HG02759 (cell line): ENCODE data around the gene LRGUK.
"Not testable (repeated sequence)": the region's sequence is repeated elsewhere in the genome, so short reads cannot be mapped to it uniquely, and the experiment has no call there.

Experiments
- ATAC-seq: cut with Tn5 transposase; IDR thresholded peaks from one replicate; pipeline ENCODE4 v1.9.1; 2021; ENCODE audit warnings: mild to moderate bottlenecking, moderate library complexity; ENCODE audit not compliant: unreplicated experiment

LRGUK gene

DNA sequence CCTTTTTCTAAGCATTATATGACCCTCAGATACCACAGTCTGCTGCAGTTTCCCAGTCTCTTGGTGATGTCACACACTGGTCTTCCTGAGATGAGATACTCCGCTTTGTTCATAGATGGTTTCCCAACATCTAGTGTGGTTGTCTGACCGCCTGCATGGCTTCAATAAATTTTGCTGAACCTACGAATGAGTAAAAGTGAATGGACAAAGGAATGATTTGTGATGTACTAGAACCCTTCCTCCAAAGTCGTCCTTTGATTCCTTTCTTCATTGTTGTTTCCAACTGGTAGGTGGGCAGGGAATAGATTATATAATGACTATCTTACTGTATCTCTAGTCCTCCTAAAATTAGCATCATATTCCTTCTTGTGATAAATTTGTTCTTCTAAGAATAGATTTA is 107.1 kb downstream of the LRGUK start:
- ATAC-seq: no peak

DNA sequence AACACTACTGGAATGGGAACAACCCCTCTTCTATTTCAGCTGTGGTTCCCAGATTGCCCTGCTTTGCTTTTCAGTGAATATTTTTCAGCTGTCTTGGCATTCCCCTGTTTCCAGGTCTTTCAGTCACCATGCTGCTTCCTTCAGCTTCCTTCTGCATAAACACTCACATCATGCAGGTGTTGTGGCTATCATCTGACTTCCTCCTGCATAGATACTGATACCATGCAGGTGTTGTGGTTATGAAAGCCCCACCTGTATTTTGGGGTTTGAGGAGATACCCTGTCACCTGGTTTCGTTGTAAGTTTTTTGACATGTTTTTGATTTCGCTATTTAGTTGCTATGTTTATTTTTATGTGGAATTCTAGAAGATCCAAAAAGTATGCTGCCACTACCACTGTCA is 118.1 kb downstream of the LRGUK start:
- no peak for ATAC-seq

DNA sequence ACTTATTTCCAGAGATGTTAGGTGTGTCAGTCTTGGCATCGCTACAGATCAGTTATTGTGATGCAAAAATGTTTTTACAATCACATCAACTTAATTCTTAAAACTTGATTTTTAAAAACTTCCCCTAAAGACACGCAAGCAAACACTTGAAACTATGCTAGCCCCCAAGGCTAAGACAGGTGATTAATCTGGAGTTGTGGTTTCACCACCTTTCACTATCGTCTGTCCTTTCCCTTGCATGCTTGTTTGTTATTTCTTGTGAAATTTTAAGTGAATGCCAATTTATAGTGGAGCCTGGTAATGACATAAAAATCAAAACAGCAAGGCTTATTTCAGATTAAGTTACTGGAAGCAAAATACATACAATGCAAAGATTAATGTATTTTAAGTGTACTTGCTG is 119.2 kb downstream of the LRGUK start:
- no peak for ATAC-seq

DNA sequence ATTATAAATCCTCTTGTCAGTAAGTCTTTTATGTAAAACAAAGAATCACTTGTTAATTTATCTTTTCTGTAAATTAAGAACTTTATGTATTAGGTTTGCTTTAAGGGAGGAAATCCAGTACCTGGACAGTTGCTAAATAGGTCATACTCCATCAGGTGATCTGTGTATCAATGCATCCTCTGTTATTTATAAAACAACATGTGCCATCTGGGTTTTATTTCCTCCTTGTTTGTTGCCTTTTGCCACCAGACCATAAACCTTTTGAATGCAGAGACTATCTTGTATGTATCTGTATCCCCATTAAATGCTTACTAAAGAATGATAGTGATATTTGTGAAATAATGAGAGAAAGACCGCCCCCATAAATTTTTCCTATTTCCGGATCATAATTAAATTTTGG is 119.6 kb downstream of the LRGUK start:
- ATAC-seq: no peak

- ATAC-seq: no peak
These were observed 121.1 kb downstream of the LRGUK start for GRCh38 chr7:134248196-134248595.

GRCh38 chr7:134254311-134254710 is 127.2 kb downstream of the LRGUK start:
- no peak for ATAC-seq

DNA sequence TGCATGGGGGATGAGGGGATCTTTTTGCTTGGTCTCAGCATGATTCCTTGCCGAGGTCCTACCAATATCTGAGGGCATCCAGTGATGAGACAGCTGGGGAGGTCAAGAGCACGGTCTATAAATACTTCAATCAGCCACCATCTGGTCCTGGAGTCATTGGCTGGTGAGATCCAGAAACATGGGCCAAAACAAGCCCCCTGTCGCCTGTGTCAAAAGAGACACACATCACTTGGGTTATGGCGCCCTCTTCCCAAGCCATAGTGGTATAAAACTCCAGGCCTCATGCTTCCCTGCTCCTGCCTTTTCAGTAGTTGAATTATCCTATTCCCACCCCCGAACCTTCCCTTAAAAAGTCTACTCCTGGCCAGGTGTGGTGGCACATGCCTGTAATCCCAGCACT is 128.7 kb downstream of the LRGUK start:
- ATAC-seq: no peak

- no peak for ATAC-seq
These were observed 135.2 kb downstream of the LRGUK start for GRCh38 chr7:134262322-134262721.

- ATAC-seq: no peak
These were observed 149.8 kb downstream of the LRGUK start for GRCh38 chr7:134276951-134277350.

DNA sequence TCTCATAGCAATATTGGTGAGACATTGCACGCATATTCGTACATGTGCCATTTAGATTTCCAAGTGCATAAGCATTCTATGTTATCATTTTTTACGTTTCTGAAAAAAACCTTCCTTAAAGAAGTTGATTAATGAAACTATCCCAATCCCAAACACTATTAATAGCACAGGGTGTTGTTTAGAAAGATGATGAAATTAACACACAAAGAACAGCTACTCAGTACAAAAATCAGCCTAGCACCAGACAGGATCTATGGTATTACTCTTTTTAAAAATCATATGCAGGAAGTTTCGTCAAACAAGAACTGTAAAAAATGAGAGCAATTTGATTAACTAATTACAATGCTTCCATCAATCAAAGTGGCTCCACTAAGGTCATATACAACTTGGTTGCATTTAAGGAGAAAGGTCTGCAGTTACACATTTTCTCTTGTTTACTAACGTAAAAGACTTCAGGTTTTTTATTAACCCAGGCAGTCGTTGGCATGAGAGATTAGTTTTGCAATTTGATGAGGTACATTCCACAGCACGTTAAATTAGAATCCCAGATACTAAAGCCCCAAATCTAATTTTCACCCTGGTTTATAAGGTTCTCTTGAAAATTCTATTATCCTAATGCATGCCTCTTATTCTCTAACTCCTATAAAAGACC is 151.5 kb downstream of the LRGUK start:
- no peak for ATAC-seq

DNA sequence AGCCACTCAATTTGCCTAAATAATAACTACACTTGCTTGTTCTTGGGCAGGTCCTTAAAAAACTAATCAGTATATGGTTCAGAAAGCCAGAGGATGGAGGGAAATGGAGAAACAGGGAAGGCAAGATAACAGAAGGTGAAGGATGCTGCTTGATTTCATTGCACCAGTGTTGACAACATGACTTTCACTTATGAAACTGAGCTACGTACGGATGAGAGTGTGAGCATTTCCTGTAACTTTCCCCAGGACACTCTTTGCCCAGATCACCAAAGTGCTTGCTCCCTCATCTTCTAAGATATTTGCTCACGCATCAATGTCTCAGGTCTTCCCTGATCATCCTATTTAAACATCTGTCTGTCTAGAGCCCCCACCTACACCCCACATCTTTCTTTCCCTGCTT is 152.2 kb downstream of the LRGUK start:
- no peak for ATAC-seq

DNA sequence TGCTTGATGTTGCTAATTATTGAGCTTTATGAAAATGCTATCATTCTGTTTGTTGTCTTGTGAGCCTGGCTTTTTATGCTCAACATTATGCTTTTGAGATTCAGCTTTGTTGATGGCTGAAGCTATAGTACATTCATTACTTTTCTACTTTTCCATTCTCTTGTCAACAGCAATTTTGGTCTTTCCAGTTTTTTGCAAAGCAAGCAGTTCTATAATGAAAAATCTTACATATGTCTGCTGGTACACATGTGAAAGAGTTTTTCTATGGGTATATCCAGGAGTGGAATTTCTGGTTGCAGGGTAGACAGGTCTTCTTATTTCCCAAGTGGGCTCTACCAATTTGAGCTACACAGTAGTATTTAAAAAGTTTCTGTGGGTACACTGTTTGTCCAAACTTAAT is 152.8 kb downstream of the LRGUK start:
- no peak for ATAC-seq

- no peak for ATAC-seq
These were observed 153.4 kb downstream of the LRGUK start for GRCh38 chr7:134280508-134280907.

DNA sequence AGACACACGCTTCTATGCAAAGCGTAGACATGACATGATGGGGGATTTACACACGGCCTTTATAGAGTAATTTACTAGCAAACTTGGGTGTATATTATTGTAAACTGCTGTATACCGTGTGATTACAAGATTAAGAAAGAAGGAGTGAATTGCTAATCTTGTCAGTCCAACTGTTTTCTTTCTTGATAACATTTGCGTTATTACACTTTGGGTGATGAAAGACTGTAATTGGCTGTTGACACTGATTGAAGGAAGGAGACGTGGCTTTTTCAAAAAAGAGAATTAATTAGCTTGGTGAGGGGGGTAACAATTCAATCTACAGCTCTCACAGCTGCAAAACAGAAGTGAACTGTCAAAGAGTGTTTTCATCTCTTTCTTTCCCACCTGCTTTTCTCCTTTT is 156.9 kb downstream of the LRGUK start:
- no peak for ATAC-seq

DNA sequence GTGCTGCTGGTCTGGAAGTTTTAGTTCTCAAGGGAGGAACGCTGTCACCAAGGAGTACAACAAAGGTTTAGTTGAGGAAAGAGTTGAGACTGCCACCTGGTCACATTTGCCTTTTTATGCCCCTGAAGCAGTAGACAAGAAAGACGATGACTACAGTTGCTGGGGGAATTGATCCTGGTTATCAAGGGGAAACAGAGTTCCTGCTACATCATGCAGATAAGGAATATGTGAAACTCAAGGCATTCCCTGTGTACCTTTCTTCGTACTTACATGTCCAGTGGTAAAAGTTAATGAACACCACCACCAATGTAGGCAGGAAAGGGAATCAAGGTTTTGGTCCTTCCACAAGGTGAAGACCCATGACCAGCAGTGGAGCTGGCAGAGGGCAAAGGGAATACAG is 157.8 kb downstream of the LRGUK start:
- no peak for ATAC-seq

- ATAC-seq: no peak
These were observed 160.9 kb downstream of the LRGUK start for GRCh38 chr7:134287916-134288659.

GRCh38 chr7:134289423-134289822 is 162.3 kb downstream of the LRGUK start:
- no peak for ATAC-seq

GRCh38 chr7:134289841-134290240 is 162.7 kb downstream of the LRGUK start:
- ATAC-seq: no peak

- no peak for ATAC-seq
These were observed 163.1 kb downstream of the LRGUK start for GRCh38 chr7:134290286-134290685.

DNA sequence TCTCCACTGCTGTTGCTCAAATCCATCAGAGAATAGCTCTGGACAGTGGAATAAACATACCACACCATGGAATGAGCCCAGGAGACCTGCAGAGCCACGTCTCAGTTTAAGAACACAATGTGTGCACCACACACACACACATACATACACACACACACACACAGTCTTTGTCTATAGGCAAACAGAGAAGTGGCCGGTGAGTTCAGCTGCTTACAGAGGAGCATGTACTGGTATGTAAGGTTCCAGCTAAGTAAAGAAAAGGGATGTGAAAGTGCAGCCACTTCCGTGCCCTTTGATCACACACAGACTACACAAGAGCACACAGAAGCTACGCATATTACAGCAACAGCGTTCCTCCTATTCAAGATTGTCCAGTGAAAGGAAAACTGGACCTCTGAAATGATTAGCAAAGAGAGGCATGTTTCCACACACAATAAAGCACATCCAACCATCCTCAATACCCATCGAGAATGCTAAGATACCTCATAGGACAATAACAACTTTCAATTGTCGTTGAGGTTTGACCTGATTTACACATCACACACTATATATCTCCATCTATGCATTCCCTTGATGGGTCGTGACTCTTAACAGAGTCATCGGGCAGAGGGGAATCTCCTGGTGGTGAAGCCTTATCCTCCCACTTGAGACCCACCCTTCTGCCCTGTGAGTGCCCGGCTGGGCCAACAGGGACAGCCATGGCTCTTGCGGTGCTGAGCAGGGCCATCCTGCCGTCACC is 166.0 kb downstream of the LRGUK start:
- peak; percentile 100 for ATAC-seq

- ATAC-seq: not testable (repeated sequence)
These were observed 168.8 kb downstream of the LRGUK start for GRCh38 chr7:134295982-134296381.

GRCh38 chr7:134297489-134297888 is 170.3 kb downstream of the LRGUK start:
- ATAC-seq: no peak
